Measurements from ENCODE around the gene MGAT3.

GRCh38 chr22:39416319-39416718 is 40.5 kb upstream of the MGAT3 start:
- TF ChIP-seq CTCF (IDR thresholded peaks at IDR 0.05) (no peak), POLR2A (IDR thresholded peaks at IDR 0.05) (no peak)
